Stimulated activated CD4-positive, alpha-beta T cell treated with anti-CD3 and anti-CD28 coated beads, Interleukin-12 subunit alpha, Interleukin-12 subunit beta, amount 100 ng/mL, for 24 hours (primary cell): ENCODE measurements around the gene RAB25.
"Not testable (repeated sequence)": the region's sequence is repeated elsewhere in the genome, so short reads cannot be mapped to it uniquely, and the experiment has no call there.

ENCODE experiments used
- DNase-seq, 2 experiments: peaks; one replicate each; pipeline ENCODE4 v3.0.0-alpha.2; 2020; ENCODE audit warnings: low read depth in 2 of 2

RAB25 gene

DNA sequence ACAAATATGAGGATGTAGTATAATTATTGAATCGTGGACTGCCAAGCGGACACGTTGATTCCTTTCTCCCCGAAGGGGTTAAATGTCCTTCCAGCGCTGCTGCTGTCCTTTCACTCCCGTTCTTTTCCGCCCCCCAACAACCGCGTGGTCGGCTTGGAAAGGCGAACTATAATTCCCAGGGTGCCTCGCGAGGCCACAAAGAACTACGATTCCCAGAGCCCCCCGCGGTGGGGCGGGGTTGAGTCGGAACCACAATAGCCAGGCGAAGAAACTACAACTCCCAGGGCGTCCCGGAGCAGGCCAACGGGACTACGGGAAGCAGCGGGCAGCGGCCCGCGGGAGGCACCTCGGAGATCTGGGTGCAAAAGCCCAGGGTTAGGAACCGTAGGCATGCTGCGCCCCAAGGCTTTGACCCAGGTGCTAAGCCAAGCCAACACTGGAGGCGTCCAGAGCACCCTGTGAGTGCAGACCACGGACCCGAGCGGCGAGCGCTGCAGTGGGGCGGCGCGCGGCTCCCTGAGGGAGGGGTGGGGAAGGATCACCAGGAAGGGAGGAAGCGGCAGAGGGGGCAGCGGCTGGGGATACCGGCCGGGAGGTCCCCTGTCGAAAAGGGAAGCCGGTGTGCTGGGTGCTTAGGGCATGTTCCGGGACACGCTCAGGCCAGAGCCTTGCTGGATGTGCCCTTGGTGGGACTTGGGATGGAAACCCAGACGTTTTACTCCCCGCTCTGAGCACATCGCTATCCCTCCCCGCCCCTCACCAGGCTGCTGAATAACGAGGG lies 6.3 kb upstream of the RAB25 start, which contains the start of gene LAMTOR2:
LAMTOR2 (plus strand) TSS at position 283 of the 781 bp plus-strand sequence; CDS start at position 391, 108 bp downstream.
- peak; percentile 93 to 97 for DNase-seq

GRCh38 chr1:156055281-156056048 lies 5.5 kb upstream of the RAB25 start:
- peak in 1 of 2 experiments; percentile 10 for DNase-seq

DNA sequence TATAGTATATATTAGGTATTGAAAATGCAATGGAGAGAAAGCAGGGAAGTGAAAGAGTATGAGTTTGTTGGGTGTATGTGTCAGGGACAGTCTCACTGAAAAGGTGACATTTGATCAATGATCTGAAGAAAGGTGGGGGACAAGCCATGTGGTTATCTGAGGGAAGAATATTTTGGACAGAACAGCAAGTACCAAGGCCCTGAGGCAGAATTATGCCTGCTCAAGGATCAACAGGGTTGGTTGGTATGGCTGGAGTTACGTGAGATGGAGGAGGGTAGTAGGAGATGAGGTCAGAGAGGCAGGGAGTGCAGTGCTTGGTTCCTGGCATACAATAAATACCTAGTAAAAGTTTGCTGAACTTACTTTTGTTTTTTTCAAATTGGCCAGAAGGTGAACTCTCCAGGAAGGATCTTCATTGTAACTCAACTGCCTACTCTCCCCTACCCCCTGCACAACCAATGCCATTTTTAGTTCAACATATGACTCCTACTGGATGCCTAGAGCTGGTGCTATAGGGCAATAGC lies 4.6 kb upstream of the RAB25 start:
- DNase-seq: no peak

- no peak for DNase-seq
Measured at GRCh38 chr1:156062189-156062588, 1.2 kb downstream of the RAB25 start.

DNA sequence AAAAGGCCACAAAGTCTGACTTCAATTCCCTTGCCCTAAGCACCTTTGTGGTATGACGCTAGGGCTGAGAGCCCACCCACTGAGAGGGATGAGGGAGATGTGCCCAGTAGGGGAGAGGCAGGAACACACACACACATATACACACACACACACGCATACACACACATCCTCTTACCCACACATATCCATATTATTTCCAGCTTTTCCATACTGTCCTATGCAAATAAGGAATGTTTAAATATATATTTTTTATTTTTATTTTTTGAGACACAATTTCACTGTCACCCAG lies 3.0 kb downstream of the RAB25 start:
- DNase-seq: no peak

- DNase-seq: no peak
Measured at GRCh38 chr1:156064615-156065014, 3.7 kb downstream of the RAB25 start.

- DNase-seq: no peak
Measured at GRCh38 chr1:156065212-156065611, 4.3 kb downstream of the RAB25 start.

DNA sequence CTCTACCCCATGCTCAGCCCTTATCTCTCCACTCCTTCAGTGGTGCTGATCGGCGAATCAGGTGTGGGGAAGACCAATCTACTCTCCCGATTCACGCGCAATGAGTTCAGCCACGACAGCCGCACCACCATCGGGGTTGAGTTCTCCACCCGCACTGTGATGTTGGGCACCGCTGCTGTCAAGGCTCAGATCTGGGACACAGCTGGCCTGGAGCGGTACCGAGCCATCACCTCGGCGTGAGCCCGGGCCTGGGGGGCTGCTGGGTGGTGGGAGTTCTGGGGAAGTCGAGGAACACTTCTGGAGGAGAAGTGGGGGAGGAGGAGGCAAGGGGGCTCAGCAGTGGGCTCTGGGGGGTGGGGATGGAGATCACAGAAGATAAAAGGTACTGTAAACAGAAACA lies 4.9 kb downstream of the RAB25 start:
- no peak for DNase-seq

GRCh38 chr1:156067262-156067661 lies 6.3 kb downstream of the RAB25 start:
- no peak for DNase-seq

DNA sequence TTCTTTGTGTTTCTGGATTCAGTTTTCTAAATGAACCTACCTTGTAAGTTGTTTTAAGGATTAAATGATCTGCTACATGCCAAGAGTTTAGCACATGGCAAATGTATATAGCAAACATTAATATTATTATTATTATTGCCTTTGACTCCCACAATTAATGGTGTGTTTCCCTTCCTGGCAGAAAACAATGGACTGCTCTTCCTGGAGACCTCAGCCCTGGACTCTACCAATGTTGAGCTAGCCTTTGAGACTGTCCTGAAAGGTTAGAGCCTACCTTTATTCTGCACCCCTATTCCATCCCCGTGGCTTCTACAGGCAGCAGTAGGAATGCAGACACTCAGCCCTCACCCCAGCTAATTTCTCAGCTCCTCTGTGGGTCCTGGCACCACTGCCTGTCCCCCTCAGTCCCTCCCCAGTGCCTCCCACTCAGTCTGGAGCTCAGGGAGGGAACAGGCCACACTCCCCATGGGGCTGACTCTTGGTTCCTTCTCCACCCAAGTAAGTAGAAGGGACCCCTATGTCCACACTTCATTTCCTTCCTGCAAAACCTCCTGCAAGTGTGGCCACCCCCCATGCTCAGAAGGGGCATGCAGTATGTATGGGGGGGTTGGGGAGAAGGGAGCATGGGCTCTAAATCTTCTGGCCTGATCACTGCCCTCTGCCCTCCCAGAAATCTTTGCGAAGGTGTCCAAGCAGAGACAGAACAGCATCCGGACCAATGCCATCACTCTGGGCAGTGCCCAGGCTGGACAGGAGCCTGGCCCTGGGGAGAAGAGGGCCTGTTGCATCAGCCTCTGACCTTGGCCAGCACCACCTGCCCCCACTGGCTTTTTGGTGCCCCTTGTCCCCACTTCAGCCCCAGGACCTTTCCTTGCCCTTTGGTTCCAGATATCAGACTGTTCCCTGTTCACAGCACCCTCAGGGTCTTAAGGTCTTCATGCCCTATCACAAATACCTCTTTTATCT lies 8.8 kb downstream of the RAB25 start:
- no peak for DNase-seq

DNA sequence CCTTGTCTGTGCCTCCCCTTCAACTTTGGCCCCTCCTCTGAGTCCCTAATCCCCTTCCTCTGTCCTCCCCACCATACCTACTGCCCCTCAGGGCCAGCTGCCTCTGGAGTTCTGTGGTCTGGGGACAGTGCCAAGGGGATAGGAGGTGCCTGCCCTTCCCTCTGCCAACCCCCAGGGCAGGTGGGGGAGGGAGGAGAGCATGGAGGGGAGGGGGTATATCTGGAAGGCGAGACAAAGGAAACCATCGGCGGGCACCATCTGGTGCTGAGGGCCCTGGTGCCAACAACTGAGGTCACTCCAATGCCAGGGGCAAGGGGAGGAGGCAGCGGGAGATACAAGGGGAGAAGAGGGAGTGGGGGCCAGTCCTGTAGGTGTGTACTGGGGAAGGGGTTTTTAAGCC lies 9.6 kb downstream of the RAB25 start:
- no peak for DNase-seq

DNA sequence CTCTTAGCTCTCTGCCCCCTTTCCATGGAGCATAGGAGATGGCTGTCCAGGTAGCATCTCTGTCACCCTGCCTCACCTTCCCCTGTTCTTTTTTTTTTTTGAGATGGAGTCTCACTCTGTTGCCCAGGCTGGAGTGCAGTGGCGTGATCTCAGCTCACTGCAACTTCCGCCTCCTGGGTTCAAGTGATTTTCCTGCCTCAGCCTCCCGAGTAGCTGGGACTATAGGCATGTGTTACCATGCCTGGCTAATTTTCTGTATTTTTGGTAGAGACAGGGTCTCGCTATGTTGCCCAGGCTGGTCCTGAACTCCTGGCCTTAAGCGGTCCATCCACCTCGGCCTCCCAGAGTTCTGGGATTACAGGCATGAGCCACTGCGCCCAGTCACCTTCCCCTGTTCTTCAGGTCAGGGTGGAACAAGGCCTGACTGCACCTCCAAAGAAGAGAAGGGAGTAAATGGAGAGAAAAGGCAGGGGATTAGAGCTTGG lies 10.4 kb downstream of the RAB25 start:
- DNase-seq: not testable (repeated sequence)

GRCh38 chr1:156072251-156072650 lies 11.3 kb downstream of the RAB25 start:
- no peak for DNase-seq

DNA sequence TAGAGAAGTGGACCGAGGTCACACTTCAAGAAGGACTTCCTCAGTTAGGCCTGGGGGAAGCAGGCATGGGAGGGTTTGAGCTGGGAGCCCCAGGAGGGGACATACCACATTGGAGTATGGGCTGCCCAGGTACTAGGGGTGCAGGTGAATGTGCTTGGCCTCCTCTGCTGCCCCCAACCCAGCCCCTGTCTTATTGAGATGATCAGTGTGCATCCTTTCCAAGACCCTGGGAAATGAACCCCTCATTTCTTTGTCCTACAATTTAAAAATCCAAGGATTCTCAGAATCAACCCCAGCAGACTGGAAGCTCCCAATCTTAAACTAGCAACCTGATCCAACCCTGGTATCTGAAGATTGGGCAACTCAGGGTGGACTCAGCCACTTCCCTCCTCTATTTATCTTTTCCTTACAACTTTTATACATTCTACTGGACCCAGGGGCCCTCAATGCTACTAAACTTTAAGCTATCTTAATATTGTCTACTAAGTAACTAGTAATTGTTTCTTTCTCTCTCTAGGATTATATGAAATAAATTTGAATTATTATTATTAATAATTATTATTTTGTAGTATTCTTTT lies 12.2 kb downstream of the RAB25 start:
- no peak for DNase-seq

- DNase-seq: no peak
Measured at GRCh38 chr1:156073740-156074139, 12.8 kb downstream of the RAB25 start.

DNA sequence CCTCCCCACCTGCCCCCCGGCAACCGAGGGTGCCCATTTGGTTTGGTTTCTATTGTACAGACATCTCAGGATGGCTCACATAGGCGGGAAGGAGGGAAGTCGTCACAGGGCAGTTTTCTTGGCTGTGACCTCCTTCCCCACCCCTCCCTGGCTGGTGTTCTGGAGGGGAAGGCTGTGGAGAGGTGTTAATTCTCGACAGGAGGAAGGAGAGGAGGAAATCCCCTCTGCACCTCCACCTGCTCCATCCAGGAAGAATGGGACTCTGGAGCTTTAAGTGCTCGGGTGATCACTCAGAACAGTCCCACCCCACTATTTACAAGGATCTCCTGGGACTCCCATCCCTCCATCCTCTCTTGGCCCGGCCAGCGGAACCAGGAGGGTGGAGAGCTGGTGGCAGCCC lies 13.7 kb downstream of the RAB25 start:
- DNase-seq: no peak

GRCh38 chr1:156075162-156075561 lies 14.2 kb downstream of the RAB25 start:
- no peak for DNase-seq

GRCh38 chr1:156075775-156076204 lies 14.8 kb downstream of the RAB25 start:
- no peak for DNase-seq

GRCh38 chr1:156076609-156077429 lies 15.9 kb downstream of the RAB25 start:
- DNase-seq: no peak

DNA sequence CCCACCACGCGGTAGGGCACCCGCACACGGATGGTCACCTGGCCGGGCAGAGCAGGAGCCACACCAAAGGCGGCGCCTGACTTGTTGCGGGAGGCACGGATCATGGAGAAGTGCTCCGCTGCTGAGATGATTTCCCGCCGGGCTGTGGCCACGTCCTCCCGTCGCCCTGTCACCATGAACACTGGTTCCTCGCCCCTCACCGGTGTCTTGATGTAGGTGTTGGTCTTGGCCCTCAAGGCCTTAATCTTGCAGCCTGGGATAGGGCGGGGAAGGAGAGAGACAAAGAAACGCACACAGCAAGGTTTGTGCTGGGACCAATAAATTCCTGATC lies 16.4 kb downstream of the RAB25 start:
- DNase-seq: no peak

- DNase-seq: no peak
Measured at GRCh38 chr1:156078728-156079127, 17.8 kb downstream of the RAB25 start.
